ENCODE data around the gene SLC24A3.

Gene SLC24A3

DNA sequence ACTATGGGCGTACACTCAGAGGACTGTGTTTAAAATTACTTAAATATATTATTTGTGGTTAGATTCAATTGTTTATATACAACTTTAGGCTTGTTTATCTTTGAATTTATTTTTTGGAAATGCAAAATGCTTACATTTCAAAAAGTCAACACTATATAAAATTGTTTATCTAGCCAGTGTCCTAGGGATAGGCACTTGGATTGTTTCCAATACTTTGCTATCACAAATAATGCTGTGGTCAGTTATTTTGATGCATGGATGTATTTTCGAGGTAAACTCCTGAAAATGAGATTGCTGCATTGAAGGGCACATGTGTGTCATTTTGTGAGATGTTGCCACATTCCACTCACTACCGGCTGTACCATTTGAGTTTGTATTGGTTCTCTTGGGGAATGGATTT lies 213.9 kb downstream of the SLC24A3 start:
- no peak for DNase-seq (ENCODE audit: low read depth in 2 of 2)

- DNase-seq (ENCODE audit: low read depth in 2 of 2), result no peak
Observed at GRCh38 chr20:19427480-19427879, 215.0 kb downstream of the SLC24A3 start.

- DNase-seq (ENCODE audit: low read depth in 2 of 2), result no peak
Observed at GRCh38 chr20:19427913-19428312, 215.5 kb downstream of the SLC24A3 start.

GRCh38 chr20:19428324-19428723 lies 215.9 kb downstream of the SLC24A3 start:
- DNase-seq (ENCODE audit: low read depth in 2 of 2), result no peak

DNA sequence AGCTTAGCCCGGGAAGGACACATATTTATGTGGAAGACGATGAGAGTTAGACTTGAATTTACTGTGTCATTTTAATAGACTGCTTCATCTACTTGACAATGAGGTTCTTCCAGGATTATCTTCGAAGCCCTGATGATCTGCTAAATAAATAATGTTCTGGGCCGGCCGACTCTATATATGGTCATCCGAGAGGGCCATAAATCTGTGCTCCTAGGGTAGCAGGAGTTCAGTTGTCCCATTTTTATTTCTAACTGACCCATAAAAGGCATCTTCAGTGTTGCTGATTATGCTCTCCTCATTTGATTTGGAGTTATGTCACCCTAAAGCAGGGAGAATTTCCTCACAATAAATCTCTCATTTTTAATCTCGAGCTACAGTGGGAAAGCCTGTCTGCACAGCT lies 217.1 kb downstream of the SLC24A3 start:
- no peak for DNase-seq (ENCODE audit: low read depth in 2 of 2)

GRCh38 chr20:19430641-19431315 lies 218.3 kb downstream of the SLC24A3 start:
- no peak for DNase-seq (ENCODE audit: low read depth in 2 of 2)

DNA sequence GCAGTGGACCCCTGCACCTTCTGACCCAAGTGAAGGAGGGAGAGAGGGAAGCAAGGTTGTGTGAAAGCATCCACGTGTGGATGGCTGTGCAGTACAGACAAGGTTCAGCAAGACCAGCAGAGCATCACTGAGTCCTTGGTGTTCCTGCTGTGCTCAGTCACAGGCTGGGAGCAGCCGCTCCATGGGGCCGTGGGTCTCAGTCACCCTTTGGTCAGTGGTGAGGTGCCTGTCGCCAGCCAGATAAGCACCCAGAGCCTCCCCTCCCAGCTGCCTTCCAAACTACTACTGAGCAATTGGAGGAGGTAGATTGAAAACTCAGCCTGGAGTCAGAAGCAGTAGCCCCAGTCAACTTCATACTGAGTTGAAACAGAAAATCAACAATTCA lies 218.9 kb downstream of the SLC24A3 start:
- no peak for DNase-seq (ENCODE audit: low read depth in 2 of 2)

DNA sequence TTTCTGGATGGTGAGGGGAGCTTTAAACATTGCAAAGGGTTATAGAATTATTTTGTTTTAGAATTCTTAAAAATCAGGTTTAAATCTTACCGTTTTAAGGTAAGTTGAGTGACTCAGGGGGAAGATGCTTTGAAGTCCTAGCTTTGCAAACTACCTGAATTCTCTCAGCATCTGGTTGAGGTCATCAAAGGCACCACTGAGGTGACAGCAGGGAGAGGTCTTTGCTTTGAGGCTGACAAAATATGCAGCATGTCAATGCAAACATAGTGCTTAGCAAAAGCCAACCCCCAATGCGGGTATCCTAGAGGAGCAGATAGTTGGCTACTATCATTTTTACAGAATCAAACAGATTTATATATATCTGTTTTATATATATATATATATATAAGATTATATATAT lies 219.5 kb downstream of the SLC24A3 start:
- no peak for DNase-seq (ENCODE audit: low read depth in 2 of 2)

DNA sequence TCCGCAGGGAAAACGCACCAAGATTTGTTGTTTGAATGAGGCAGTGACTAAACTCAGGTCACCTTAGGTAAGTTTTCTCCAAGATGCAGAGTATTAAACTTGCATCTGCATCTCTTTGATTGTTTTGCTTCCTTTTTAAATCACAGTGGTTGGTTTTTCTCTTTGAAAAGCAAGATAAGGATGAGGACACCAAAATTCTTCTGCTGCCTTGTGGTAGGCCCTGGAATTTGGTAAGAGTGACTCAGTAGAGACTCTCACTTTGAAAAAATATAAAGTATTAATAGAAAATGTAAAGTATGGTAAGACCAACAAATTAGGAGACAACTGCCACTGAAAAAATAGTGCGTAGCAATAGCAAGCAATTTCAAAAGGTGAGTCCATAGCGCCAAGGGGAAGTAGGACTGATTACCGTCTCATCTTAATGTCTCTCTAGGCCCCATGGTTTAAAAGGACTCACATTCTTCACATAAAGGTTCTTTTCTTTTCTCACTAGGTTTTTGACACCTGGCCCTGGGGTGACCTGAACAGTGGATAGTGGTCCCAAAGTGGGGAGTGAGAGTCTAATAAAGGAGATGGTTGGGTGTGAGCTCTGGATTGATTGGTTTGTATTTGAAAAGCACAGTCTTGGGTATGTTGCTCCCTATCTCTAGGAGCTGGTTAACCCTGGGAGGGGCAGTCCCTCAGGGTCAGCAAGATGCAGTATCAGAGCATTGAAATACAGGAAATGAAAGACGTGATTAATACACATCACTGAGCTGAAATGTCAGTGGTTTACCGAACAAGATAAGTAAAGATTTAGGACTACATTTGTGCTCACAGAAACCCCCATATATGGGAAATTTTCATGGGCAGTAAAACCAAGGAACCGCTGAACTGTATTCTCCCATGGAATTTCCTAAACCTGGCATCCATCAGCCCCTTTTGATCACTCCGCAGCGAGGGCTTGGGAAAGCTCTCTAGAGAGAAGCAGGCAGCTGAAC lies 221.2 kb downstream of the SLC24A3 start:
- no peak for DNase-seq (ENCODE audit: low read depth in 2 of 2)

- no peak for DNase-seq (ENCODE audit: low read depth in 2 of 2)
Observed at GRCh38 chr20:19435316-19435715, 222.9 kb downstream of the SLC24A3 start.

DNA sequence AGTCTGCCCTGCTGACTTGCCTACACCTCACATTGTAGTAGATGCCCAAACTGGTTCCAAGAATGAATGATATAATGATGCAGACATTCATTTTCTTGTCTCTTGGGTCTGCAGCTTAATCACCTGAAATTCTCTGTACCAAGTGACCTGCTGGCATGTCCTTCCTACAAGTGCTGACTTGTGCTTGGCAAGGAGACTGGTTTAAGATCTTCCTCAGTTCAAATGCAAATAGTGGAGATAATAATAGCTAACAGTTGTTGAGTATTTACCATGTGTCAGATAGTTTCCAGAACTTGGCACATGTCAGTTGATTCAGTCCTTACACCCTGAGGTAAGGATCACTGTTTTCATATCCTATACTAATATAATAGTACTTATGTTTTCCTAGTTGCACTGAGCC lies 223.4 kb downstream of the SLC24A3 start:
- no peak for DNase-seq (ENCODE audit: low read depth in 2 of 2)

- no peak for DNase-seq (ENCODE audit: low read depth in 2 of 2)
Observed at GRCh38 chr20:19438488-19438887, 226.0 kb downstream of the SLC24A3 start.

GRCh38 chr20:19440660-19441527 lies 228.5 kb downstream of the SLC24A3 start:
- no peak for DNase-seq (ENCODE audit: low read depth in 2 of 2)

DNA sequence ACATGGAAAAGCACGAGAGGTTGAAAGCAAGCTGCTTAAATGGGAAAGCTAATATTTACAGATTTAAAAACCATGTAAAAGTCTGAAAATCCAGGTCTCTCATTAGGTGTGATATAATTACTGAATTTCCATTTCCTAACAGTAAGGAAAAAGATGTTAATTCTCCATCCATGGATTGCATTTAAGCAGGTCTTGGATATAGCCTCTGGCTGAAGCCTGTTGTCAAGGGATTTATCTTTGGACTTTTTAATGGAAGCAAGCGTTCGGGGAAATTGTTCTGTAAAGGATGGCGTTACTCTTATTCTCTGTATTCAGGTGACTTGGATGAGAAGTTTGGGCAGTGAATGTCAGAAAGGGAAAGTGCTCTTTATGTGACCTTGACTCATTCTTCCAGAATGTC lies 233.8 kb downstream of the SLC24A3 start:
- no peak for DNase-seq (ENCODE audit: low read depth in 2 of 2)

GRCh38 chr20:19448632-19449031 lies 236.2 kb downstream of the SLC24A3 start:
- DNase-seq (ENCODE audit: low read depth in 2 of 2), result no peak

DNA sequence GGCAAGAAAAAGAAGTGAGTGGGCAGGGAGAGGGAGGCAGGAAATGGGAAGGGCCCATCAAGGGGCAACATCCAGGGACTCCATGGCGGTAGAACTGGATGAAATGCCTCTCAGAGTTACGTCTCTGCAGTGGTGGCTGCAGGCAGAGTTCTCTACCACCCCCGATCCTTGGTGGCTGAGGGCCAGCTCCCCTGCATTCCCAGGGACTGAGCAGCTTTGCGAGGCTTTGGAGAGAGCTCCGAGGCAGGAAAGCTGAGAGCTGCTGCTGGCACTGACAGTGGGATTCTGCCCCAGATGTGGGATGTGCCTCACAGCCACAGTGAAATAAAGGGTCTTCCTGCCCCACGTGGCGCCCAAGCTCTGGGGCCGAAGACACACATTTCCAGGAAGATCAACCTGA lies 236.6 kb downstream of the SLC24A3 start:
- DNase-seq (ENCODE audit: low read depth in 2 of 2), result no peak

DNA sequence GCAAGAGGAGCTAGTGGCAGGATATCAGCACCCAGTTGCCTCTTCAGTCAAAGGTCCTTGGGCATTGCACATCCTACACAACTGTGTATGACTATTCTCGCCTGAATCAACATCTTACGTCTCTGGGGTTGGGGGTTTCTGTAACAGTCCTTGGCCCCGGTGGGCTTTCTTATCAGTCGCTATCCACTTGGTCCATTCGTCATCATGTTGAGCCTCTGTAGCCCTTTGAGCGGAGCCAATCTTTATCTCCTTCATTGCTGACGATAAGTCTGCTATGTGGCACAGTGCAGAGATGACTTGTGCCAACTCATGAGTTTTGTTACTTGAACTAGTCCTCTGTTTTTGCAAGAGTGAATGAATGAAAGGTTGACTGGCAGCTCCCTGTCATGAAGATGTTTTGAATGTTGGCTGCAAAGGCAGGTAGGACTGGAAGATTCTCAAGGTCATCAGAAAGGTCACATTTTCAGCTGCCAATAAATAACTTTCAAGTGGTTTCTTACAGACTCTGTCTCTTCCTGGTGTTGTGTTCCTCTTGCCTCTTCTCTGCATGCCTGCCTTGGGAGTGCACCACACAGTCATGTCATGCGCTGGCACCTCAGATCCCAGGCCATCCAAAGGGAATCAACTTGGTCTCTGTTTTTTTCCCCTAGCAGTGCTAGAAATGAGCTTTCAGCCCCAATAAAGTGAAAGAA lies 238.9 kb downstream of the SLC24A3 start:
- DNase-seq (ENCODE audit: low read depth in 2 of 2), result no peak

GRCh38 chr20:19451923-19452295 lies 239.5 kb downstream of the SLC24A3 start:
- DNase-seq (ENCODE audit: low read depth in 2 of 2), result no peak

DNA sequence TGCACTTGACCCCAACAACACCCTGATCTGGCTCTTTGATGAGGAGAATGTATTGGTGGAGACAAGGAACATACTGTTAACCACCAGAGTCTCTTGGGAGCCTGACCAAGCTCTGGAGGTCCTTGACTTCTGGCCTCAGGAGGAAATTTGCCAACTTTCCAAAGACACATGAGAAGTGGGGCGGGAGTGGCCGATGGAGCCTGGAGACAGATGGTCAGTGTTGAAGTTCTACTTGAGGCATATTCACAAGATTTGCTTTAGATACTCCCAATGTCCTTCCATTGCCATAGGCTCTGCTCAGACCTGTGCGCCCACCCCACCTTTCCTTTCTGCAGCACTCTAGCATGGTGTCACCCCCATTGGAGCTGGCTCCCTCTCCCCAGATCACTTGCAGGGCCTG lies 241.0 kb downstream of the SLC24A3 start:
- DNase-seq (ENCODE audit: low read depth in 2 of 2), result no peak

DNA sequence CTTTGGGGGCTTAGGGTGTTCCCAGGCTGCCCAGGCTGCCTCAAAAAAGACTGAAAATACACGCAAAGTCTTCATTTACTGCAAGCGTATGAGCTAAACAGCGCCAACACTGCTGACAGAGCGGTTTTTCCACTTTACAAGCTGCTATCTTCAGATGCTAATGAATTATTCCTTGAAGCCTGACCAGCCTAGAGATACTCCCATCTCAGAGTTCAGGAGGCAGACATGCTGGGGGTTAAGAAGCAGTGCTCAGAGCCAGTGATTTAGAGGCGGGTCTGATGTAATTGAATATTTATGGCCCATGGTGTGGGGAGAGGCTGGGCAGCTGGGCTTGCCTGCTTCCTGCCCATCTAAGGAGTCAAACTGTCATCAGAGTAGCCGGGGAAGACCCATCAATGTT lies 241.4 kb downstream of the SLC24A3 start:
- DNase-seq (ENCODE audit: low read depth in 2 of 2), result no peak

- DNase-seq (ENCODE audit: low read depth in 2 of 2), result no peak
Observed at GRCh38 chr20:19456595-19457395, 244.4 kb downstream of the SLC24A3 start.

Measured in stimulated activated CD4-positive, alpha-beta T cell treated with anti-CD3 and anti-CD28 coated beads, Interleukin-15, amount 100 ng/mL, for 48 hours (primary cell).